GM21526 (cell line): ENCODE data around the gene SYNCRIP.
"Not testable (repeated sequence)": the region's sequence is repeated elsewhere in the genome, so short reads cannot be mapped to it uniquely, and the experiment has no call there.

Experiments used
- ATAC-seq: cut with Tn5 transposase; IDR thresholded peaks from one replicate; pipeline ENCODE4 v1.9.1; 2021; ENCODE audit warnings: moderate library complexity; ENCODE audit not compliant: unreplicated experiment, low FRiP score

The SYNCRIP gene

DNA sequence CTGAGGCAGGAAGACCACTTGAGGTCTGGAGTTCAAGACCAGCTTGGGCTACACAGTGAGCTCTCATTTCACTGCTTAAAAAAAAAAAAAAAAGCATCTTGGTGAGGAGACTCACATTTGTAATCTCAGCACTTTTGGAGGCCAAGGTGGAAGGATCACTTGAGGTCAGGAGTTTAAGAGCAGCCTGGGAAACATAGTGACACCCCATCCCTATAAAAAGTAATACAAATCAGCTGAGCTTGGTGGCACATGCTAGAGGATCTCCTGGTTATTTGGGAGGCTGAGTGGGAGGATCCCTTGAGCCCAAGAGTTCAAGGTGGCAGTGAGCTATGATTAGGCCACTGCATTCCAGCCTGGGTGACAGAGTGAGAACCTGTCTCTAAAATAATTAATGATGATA, 29.4 kb upstream of the SYNCRIP start:
- ATAC-seq, result no peak

DNA sequence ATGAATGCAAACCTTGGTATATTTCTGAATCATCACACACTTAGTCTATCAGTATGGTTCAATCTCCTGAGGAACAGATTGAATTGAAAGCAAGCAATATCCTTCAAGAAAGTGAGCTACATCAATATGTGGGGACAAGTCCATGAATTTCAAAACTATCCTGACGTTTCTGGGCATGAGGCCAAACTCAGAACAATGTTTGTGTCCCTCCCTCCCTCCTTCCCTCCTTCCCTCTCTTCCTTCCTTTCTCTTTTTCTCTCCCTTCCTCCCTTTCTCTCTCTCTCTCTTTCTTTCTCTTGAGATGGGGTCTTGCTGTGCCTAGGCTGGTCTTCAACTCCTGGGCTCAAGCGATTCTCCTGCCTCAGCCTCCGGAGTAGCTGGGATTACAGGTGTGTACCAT, 27.9 kb upstream of the SYNCRIP start:
- ATAC-seq, result no peak

DNA sequence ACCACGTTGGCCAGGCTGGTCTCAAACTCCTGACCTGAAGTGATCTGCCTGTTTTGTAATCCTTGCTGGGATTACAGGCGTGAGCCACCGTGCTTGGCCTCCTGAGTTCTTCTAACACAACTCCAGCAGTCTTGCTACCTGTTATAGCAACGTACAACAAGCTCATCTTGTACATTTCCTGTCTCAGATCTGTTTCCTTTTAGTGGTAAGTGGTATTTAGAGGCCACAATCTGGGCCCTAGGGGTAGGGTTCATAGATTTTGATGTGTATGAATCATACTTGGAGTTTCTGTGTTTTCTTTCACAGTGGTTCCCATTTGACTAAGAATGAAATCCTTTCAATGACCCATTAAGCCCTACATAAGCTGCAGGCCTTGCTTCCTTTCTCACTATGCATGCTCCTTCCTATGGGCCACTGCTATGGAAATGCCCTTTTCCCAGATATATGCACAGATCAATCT, 27.1 kb upstream of the SYNCRIP start:
- ATAC-seq, result peak; percentile 92

DNA sequence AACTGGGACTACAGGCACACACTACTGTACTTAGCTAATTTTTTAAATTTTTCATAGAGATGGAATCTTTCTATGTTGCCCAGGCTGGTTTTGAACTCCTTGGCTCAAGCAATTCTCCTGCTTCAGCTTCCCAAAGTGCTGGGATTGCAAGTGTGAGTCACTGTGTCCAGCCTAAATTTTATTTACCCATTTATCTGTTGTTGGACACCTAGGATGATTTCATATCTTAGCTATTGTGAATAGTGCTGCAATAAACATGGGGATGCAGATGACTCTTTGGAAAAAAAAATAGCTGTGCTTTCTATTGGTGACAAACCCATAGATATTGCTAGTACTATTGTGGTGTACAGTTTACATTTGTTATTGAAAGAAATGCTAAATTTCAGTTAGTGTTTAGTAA, 19.6 kb upstream of the SYNCRIP start:
- no peak for ATAC-seq

DNA sequence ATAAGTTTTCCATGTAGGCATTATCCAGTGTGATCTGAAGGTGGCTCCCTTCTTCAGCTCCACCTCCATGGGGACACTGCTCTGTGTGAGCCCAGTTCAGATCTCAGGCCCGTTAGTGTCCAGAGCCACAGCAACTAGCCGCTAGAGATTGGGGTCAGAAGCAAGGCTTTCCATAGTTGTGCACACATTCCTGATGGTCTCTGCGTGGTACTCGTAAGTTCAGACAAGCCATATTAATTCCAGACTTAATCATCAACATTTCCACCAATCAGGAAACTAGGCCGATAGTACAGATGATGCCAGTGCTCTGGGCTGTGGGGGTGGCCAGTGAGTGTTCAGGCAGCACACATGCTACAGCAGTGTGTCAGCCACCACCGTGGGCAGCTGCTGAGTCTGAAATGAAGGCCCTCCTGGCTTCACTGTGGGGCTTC, 17.5 kb upstream of the SYNCRIP start:
- ATAC-seq, result no peak

DNA sequence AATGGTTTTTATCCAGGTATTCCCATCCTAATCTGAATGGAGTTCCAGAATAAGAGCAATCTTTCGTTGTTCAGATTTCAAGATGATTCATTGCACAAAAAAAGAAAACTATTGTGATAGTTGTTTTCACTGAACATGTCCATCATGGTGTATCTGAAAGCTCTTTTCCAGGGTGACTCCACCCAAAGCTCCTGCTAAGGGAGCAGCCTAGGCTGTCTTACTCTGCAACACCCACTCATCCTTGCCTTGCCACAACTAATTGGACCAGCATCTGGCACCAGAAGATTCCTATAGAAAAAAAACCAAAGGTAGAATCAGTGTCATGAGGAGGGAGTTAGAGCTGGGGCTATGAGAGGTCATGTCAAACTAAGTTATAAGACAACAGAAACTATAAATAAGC, 7.9 kb upstream of the SYNCRIP start:
- ATAC-seq, result no peak

DNA sequence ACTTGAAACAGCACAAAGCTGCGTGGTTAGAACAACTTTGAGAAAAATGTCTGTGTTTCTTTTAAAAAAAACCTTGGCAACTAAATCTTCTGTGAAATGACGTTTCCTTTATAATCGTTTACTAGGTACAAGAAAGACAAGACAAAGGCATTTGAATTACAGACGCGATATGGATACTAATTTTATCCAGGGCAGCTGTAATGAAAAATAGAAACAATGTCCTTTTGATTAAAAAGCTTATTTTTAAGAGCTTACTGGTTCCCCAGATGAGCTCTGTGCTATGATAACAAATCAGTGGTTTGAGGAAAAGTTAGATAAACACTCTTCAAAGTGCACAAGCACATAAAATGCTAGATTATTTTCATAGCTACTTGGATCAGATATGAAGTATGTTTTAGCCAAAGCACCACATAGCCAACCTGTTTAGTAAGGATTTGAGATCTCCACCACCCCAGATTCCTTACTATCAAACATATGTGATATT, 1.6 kb upstream of the SYNCRIP start:
- ATAC-seq, result no peak

DNA sequence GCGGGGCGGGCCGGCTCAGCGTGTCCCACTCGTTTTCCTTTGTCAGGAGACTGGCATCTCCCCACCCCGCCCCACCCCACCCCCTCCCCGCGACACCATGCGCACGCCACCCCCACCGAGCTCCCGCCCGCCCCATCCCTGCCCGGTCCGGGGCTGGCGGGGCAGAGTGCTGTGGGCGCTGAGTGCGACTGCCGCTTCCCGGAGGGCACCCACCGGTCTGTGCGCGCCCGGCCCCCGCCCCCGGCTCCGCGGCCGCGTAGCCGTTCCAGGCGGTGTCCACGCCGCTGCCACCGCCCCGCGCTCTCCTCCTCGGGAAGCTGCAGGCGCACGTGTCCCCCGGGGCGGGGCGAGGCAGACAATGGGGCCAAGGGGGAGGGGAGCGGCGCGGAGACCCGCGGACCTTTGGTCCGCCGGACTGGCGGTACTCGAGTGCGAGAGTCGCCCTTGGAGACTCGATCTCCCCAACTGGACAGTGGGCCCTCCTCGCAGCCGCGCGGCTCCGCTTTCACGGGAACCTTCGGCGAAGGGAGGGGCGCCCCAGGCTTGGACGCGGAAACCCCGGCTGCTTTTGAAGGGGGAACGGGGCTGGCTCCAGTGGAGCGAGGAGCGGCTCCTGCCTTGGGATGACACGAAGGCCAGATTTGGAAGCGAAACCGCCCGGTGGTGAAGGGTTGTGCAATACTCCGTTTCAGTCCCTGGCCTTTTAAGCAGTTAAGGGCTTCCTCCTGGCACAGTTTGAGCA, 1.0 kb upstream of the SYNCRIP start:
- ATAC-seq, result peak; percentile 42

DNA sequence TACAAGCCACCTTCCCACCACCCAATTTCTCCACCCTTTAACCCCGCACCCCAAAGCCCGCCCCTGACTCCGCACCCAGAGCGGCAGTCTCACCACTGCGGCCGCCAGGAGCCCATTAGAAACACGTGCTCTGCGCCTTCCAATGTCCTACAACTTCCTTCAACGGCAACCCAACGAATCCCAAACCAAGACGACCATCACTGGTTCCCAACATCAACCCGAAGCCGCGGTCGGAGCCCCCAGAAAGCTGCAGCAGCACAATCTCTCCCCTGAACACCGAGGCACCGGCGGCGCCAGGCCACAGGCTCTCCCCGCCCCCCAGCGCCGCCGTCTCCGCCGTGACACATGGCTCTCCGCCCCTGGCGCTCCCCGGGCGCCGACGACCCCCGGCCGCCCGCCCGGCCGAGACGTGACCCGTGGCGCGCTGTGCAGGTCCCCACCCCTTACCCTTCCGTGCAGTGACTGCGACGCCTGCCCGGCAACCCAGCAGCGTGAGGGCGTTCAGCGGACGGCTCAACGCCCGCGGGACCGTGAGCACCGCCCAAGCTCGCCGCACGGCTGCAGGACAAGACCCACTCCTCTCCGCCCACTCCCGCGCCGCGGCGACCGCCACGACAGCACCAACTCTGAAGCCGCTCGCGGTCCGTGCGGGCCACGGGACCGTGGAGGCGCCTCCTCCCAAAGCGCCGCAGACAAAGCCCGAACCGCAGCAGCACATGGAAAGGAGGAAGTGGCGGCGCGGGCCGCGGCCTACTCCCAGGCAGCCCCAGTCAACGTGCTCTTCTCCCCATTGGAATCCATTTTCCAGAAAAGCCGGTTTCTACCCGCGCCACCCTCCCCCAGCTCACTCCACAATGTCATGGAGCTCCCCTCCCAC, 551 bp downstream of the SYNCRIP start:
- no peak for ATAC-seq

DNA sequence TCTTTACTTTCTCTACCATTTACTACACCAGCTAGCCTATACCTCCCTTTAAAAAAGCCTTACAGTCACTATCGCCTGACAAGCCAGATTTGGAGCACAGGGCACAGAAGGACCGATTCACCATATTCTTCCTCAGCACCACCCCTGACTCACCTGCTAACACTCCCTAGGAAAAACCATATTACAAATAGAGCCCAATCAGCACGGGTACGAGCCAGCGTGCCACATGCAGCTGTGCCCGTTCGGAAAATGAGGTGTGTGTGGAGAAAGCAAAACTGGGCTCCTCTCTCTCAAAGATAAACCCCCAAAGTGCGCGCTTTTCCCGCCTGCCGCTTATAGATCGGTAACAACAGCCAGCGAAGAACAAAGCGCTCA, 1.2 kb downstream of the SYNCRIP start:
- no peak for ATAC-seq

DNA sequence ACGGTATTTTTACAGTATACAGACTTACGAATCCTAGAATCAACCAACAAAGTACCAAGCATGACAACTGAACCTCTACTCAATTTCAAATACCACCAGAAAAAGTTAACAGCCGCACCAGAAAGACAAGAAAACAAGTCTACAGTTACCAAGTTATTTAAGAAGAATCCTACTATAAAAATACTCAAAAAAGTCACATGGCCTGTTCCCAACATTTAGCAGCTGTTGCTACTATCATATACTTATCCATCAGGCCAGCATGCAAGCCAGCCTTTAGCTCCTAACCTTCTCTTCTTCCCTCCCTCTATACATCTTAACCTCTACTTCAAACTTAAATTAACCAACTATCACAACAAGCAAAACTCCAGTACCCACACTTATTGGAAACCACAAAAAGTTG, 1.9 kb downstream of the SYNCRIP start:
- no peak for ATAC-seq

DNA sequence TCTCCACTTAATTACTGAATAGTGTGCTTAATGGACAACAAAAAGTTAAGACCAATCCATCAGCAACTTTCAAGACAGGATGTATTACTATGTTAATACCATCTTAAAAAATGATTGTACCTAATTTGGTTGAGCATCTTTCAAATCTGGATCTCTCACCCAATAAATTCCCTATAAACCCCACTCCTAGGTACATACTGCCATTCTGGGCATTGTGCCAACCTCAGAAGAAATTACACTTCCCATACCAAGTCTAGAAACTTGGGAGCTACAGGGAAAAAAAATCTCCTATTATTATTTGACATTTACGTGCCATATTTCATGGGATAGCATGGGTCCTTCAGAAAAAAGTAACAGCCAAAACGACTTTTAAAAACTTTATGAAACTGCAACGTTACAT, 5.1 kb downstream of the SYNCRIP start:
- ATAC-seq, result no peak

DNA sequence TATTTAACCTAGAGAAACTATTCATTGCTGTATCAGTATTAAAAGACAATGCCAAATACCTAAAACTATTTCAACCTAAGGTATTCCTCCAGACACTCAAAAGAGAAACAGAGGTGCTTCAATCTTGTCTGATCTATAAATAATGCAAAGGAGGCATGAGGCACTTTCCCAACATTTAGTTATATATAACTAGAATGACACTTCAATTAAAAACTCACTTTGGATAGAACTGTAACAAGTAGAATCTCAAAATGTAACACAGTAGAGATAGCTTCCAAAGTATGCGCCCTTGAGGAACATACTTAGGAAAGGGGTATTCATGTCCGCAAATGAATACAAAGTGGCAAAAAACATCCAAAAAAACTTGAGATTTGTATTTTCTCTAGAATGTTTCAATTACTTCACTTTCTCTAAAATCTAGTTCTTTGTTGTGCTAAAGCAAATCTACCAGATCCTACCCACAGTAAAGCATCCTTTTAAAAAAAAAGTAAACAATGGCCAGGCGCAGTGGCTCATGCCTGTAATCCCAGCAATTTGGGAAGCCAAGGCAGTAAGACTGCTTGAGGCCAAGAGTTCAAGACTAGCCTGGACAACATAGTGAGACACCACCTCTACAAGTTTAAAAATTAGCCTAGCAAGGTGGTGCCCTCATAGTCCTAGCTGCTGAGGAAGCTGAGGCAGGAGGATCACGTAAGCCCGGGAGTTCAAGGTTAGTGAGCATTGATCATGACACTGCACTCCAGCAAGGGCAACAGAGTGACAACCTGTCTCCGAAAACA, 10.3 kb downstream of the SYNCRIP start:
- ATAC-seq, result no peak

DNA sequence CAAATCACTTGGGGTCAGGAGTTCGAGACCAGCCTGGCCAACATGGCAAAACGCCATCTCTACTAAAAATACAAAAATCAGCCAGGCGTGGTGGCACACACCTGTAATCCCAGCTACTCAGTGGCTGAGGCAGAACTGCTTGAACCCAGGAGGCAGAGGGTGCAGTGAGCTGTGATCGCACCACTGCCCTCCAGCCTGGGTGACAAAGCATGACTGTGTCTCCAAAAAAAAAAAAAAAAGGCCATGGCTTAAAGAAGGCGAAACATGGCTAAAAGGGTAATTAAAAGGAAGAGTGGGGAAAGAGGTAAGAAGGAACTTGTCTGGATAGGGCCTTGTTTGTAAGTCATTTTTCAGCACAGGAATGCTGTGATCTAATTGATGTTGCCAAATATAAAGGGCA, 11.6 kb downstream of the SYNCRIP start:
- ATAC-seq, result not testable (repeated sequence)

DNA sequence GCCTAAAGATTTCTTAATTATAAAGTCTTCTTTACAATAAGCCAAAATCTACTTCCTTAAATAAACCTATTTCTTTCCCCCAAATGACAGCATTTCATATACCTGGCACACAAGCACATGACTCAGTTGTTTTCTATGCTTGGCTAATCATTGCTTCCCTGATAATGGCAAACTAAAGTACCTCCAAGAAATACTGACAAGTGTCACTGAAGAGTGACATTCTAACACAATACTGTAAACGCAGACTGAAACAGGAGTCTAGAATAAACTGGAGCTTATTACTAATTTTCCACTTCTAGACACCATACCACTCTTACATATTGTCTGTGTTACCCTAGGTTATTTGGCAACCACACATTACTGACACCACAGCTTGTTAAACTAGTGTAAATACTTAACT, 14.3 kb downstream of the SYNCRIP start:
- ATAC-seq, result no peak

DNA sequence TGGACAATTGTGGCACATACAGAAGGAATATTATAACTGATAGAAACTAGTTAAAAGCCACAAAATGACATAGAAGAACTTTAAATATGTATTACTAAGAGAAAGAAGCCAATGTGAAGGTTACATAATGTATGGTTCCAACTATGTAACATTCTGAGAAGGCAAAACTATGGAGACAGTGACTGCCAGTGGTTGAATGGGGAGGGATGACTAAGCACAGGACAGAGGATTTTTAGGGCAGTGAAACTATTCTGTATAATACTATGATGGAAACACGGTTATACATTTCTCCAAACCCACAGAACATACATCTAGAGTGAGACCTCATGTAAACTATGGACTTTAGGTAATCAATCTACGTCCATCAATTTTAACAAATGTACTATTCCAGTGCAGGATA, 22.4 kb downstream of the SYNCRIP start:
- ATAC-seq, result no peak

DNA sequence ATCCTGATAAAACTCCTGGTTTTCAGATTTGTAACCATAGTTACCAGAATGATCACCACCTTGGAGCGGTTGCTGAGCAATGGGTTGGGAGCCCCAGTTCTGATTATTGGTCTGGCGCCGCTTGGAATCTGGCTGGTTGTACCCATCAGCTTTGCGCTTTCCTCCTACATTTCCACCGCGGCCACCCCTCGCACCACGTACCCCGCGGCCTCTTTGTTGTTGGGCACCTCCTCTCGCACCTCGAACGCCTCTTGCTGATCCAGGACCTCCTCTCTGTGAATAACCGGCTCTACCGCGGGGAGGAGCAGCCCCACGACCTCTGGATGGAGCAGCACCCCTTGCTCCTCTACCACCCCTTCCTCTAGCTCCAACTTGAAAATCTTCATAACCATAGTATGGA, 27.9 kb downstream of the SYNCRIP start:
- no peak for ATAC-seq

DNA sequence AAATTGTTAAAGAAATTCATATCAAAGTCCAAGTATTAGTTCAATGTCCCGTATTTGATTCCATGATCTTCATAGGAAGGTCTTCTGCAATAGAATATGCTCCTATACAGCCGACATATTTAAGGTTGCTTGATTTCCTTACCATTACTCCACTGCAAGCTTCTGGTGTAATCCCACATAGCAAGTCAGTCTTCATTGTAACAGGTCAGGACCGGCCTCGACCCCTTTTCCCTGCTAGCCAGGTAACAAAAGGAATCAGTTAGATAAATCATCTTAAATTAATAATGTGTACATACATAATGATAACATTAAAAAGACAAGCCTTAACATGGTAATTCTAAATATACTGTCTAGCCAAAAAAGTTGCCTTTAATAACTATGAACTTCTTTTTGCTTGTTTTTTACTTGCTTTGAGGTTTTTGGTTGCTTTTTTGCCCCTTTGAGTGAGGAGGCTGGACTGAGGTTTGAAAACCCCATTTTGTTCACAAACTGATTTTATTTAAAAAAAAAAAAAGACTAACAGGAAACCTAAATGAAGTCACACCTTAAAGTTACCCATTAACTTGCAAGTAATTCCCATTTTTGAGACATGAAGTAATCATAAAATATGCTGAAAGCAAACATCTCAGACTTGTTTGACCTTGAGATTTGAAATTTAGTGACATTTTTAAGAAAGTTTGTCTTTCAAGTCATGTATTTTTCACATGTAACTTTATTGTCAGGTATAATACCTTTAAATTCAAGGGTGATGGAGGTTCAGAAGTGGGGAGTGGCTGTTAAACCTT, 29.8 kb downstream of the SYNCRIP start:
- ATAC-seq, result no peak

DNA sequence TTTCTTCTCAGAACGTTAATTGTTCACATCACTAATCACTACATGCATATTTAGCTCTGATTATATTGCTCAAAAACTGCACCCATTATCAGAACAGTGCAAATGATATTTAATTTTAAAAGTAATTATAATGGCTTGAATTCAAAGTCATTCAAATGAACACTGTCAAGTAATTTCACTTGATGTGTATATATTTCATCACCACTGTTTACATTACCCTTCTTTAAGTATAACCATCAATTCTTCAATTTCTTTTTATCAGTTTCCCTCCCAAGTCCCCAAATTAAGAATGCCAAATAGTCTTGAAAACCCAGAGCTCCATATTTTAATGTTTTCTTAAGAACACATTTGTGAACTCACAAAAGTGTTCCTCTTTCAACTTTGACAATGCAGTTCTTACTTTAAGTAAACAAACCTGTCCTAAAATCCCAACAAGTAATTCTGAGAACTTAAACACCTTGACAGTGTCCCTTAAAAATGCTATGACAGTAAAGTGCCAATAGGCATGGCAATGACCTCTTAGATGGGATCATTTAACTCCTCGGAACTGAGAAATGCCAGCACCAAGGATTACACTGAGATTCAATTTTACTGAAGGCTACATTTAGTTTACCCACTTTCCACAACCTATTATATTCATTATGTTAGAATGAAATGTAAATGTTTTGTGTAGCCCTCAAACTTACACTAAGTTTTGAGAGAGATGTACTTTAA, 32.3 kb downstream of the SYNCRIP start:
- ATAC-seq, result no peak

DNA sequence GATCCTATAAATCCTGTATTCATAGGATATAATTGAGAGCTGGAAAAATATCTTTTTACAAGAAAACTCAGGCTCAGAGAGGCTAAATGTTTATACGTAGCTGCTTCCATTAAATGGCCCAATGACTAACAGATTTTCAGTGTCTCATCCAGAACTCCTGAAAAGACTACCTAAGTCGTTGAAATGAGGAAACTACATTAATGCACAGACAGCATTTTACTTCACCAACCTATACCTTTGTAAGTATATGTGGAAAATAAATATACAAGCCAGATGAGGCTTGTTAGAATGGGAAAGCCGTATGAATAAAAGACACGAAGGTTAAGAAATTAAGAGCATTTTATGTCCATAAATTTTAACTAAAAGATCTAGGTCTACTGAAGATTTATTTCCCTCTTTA, 40.6 kb downstream of the SYNCRIP start:
- ATAC-seq, result no peak
